ENCODE data around the gene LY6G5C. TPM values are rescaled to one million over a fixed set of nuclear protein-coding genes. Genes with fewer than 3 reads are reported as not detected.
A peak's percentile ranks its signal among the peaks of the same experiment; 100 is the strongest.
"Not testable (repeated sequence)": the region's sequence is repeated elsewhere in the genome, so short reads cannot be mapped to it uniquely, and the experiment has no call there.

The LY6G5C gene
- total RNA-seq, 1 donor from 2014 or later = 4.9 TPM

GRCh38 chr6:31721351-31722020, 40.6 kb upstream of the LY6G5C start, which contains the start of gene LY6G6C:
TSS of gene LY6G6C (minus strand) at chr6:31721746. CDS start at chr6:31721679, 67 bp downstream.
- Mint-ChIP-seq H3K27ac (no peak within 1 kb of the TSS), H3K36me3 (ENCODE audit: low read depth) (peaks cover 6% of the 10 kb centered on the region)

GRCh38 chr6:31720196-31720770, 39.4 kb upstream of the LY6G5C start:
- DNase-seq = no peak
- Mint-ChIP-seq H3K27me3 (peaks cover 4% of the 10 kb centered on the region), H3K4me3 (no peak overlapping the region), H3K4me1 (peaks cover 6% of the 10 kb centered on the region), H3K27ac (no peak overlapping the region), H3K9me3 (no peaks in the 10 kb centered on the region), H3K36me3 (ENCODE audit: low read depth) (peaks cover 1% of the 10 kb centered on the region)
- intact Hi-C loops (cut with micrococcal nuclease) = no loop called here

More at GRCh38 chr6:31721351-31722020, 40.6 kb upstream of the LY6G5C start, which contains the start of gene LY6G6C:
- Mint-ChIP-seq H3K27me3 (peaks cover 4% of the 10 kb centered on the region), H3K4me3 (no peak within 1 kb of the TSS), H3K9me3 (no peaks in the 10 kb centered on the region), H3K4me1 (peaks cover 16% of the 10 kb centered on the region)
- intact Hi-C loops (cut with micrococcal nuclease) = no loop called here
- DNase-seq = no peak

- H3K4me1 Mint-ChIP-seq = peaks cover 6% of the 10 kb centered on the region
- intact Hi-C loops (cut with micrococcal nuclease) = no loop called here
Measured at GRCh38 chr6:31719001-31719400, 38.1 kb upstream of the LY6G5C start.

DNA sequence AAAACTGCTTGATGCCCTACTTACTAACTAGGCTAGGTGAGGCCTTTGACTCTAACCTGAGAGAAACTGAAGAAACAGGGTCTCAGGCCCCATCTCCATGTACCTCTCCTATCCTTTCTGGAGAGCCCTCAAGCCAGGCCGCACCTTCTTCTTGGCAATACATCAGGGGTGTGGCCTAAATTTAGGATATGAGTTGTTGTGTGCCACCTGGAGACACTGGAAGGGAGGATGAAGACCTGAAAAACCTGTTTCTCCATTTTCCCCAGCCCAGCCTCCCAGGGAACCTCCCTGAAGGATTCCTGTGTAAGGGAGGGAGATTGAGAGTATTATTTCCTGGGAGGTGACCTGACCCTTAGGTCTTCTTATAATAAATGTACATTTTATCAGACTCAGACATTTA, 37.4 kb upstream of the LY6G5C start:
- Mint-ChIP-seq H3K27ac (no peak overlapping the region), H3K4me1 (peaks cover 4% of the 10 kb centered on the region), H3K36me3 (ENCODE audit: low read depth) (no peaks in the 10 kb centered on the region), H3K9me3 (no peaks in the 10 kb centered on the region), H3K4me3 (no peak overlapping the region), H3K27me3 (peaks cover 4% of the 10 kb centered on the region)
- DNase-seq = no peak
- intact Hi-C loops (cut with micrococcal nuclease) = no loop called here

More at GRCh38 chr6:31719001-31719400, 38.1 kb upstream of the LY6G5C start:
- no peak overlapping the region for H3K4me3 Mint-ChIP-seq
- no peaks in the 10 kb centered on the region for H3K9me3 Mint-ChIP-seq
- no peaks in the 10 kb centered on the region for H3K36me3 Mint-ChIP-seq (ENCODE audit: low read depth)
- H3K27me3 Mint-ChIP-seq = peaks cover 4% of the 10 kb centered on the region
- H3K27ac Mint-ChIP-seq = no peak overlapping the region
- DNase-seq = no peak

DNA sequence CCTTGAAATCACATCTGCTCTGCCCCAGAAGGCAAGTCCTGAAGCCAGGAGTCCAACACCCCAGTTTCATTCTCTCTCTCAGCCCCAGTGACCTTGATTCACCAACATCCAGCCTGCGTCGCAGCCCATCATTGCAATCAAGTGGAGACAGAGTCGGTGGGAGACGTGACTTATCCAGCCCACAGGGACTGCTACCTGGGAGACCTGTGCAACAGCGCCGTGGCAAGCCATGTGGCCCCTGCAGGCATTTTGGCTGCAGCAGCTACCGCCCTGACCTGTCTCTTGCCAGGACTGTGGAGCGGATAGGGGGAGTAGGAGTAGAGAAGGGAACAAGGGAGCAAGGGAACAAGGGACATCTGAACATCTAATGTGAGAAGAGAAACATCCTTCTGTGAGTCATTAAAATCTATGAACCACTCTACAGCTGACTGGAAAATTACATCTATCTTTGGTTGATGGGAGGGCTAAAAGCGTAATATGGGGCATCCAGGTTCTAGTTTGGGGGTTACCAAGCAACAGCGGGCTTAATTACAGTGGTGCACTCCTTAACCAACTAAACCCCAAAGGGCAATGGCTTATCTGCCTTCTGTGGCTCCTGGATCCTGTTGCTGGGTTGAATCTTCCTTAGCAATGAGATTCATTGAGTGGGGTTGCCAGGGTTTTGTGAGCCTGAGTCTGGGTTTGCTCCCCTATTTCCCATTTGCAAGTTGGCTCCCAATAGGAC, 36.8 kb upstream of the LY6G5C start:
- Mint-ChIP-seq H3K9me3 (no peaks in the 10 kb centered on the region), H3K27me3 (peaks cover 8% of the 10 kb centered on the region), H3K4me1 (peaks cover 4% of the 10 kb centered on the region), H3K4me3 (no peak overlapping the region), H3K27ac (peak overlapping the region; percentile 22), H3K36me3 (ENCODE audit: low read depth) (no peaks in the 10 kb centered on the region)
- intact Hi-C loops (cut with micrococcal nuclease) = no loop called here
- DNase-seq = no peak

GRCh38 chr6:31715022-31715958, 34.4 kb upstream of the LY6G5C start, which contains the start of gene LY6G6D:
TSS of gene LY6G6D (plus strand) at chr6:31715348. CDS start at chr6:31715356, 8 bp downstream.
- DNase-seq = no peak
- Mint-ChIP-seq H3K9me3 (no peaks in the 10 kb centered on the region), H3K4me1 (peaks cover 16% of the 10 kb centered on the region), H3K27me3 (peaks cover 11% of the 10 kb centered on the region), H3K27ac (no peak within 1 kb of the TSS), H3K36me3 (ENCODE audit: low read depth) (no peaks in the 10 kb centered on the region), H3K4me3 (no peak within 1 kb of the TSS)
- intact Hi-C loops (cut with micrococcal nuclease) = no loop called here

DNA sequence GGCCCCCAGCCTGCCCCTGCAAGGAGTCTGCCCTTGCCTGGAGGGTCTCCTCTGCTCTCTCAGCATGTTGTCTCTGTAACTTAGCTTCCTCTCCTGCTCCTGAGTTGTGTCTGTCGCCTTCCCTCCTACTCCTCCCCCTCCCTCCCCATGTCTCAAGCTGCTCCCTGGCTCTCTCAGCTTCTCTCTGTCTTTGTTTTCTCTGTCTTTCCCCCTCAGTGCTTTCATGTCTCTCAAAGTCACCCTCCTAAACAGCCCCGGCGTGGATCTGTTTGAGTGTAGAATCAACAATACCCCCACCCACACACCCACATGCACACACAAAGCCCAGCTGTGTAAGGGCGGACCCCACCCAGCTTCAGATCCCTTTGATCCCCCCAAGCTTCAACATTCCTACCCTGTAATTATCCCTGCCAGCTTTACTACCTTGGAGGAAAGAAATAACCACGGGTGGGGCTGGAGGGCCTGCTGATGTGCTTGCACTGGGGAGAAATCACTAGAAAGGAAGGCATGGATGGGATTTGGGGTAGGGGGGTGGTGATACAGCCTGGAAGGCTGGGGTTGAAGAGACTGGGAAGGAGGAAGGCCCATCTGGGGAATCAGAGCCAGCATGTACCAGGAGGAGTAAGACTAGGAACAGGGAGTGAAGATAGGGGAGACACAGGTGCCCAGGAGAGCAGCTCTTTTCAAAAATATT, 33.3 kb upstream of the LY6G5C start:
- intact Hi-C loops (cut with micrococcal nuclease) = no loop called here
- H3K27ac Mint-ChIP-seq = no peak overlapping the region
- H3K9me3 Mint-ChIP-seq = no peaks in the 10 kb centered on the region
- no peak for DNase-seq
- no peak overlapping the region for H3K4me3 Mint-ChIP-seq
- no peaks in the 10 kb centered on the region for H3K36me3 Mint-ChIP-seq (ENCODE audit: low read depth)
- H3K27me3 Mint-ChIP-seq = peaks cover 11% of the 10 kb centered on the region
- peaks cover 14% of the 10 kb centered on the region for H3K4me1 Mint-ChIP-seq

GRCh38 chr6:31713465-31713864, 32.6 kb upstream of the LY6G5C start:
- Mint-ChIP-seq H3K27me3 (peaks cover 11% of the 10 kb centered on the region), H3K36me3 (ENCODE audit: low read depth) (no peaks in the 10 kb centered on the region), H3K27ac (no peak overlapping the region), H3K4me1 (peaks cover 14% of the 10 kb centered on the region), H3K4me3 (no peak overlapping the region), H3K9me3 (no peaks in the 10 kb centered on the region)
- no peak for DNase-seq
- intact Hi-C loops (cut with micrococcal nuclease) = no loop called here

DNA sequence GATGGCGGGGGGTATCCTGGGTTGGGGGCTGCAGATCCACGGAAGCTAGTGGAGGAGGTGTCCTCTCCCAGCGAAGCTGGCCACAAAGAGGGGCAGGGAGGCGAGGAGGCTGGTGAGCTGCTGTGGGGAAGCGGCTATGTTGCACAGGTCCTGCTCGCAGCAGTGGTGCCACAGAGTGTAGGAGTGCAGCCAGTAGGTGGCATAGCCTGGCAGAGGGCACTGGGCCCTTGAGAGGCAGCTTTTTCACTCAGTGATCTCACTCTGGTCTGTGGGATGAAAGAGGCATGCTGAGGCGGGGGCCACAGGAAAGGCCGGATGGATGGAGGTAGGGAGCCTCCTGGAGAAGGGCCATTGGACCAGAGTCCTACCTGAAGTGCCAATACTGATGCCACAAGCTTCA, 31.4 kb upstream of the LY6G5C start:
- peaks cover 11% of the 10 kb centered on the region for H3K27me3 Mint-ChIP-seq
- H3K36me3 Mint-ChIP-seq (ENCODE audit: low read depth) = no peaks in the 10 kb centered on the region
- peaks cover 14% of the 10 kb centered on the region for H3K4me1 Mint-ChIP-seq
- intact Hi-C loops (cut with micrococcal nuclease) = no loop called here
- no peak overlapping the region for H3K4me3 Mint-ChIP-seq
- DNase-seq = no peak
- H3K9me3 Mint-ChIP-seq = no peaks in the 10 kb centered on the region
- no peak overlapping the region for H3K27ac Mint-ChIP-seq

- peaks cover 14% of the 10 kb centered on the region for H3K4me1 Mint-ChIP-seq
- H3K27me3 Mint-ChIP-seq = peaks cover 11% of the 10 kb centered on the region
- DNase-seq = no peak
- intact Hi-C loops (cut with micrococcal nuclease) = no loop called here
- H3K36me3 Mint-ChIP-seq (ENCODE audit: low read depth) = no peaks in the 10 kb centered on the region
- H3K27ac Mint-ChIP-seq = no peak overlapping the region
- no peaks in the 10 kb centered on the region for H3K9me3 Mint-ChIP-seq
- H3K4me3 Mint-ChIP-seq = no peak overlapping the region
Measured at GRCh38 chr6:31711233-31711632, 30.4 kb upstream of the LY6G5C start.

- Mint-ChIP-seq H3K4me3 (no peak overlapping the region), H3K4me1 (peaks cover 14% of the 10 kb centered on the region), H3K36me3 (ENCODE audit: low read depth) (no peaks in the 10 kb centered on the region), H3K27ac (no peak overlapping the region), H3K9me3 (no peaks in the 10 kb centered on the region), H3K27me3 (peaks cover 11% of the 10 kb centered on the region)
- no peak for DNase-seq
- intact Hi-C loops (cut with micrococcal nuclease) = no loop called here
Measured at GRCh38 chr6:31710523-31711219, 29.8 kb upstream of the LY6G5C start.

- intact Hi-C loops (cut with micrococcal nuclease); H3K9me3 Mint-ChIP-seq; H3K4me3 Mint-ChIP-seq; DNase-seq; H3K27ac Mint-ChIP-seq; H3K36me3 Mint-ChIP-seq (ENCODE audit: low read depth): not testable (repeated sequence)
- Mint-ChIP-seq H3K27me3 (peaks cover 11% of the 10 kb centered on the region), H3K4me1 (peaks cover 14% of the 10 kb centered on the region)
Measured at GRCh38 chr6:31709157-31709556, 28.3 kb upstream of the LY6G5C start.

Data from activated CD4-positive, alpha-beta T cell treated with anti-CD3 and anti-CD28 coated beads, Interleukin-2, amount 10 ng/mL, durations not matched to agents 24 days and 14 days (primary cell).